Urinary bladder (tissue), 4 donors: ENCODE data around the gene ERG. TPM values are rescaled to one million over a fixed set of nuclear protein-coding genes. Genes with fewer than 3 reads are reported as not detected.

Experiments used
- DNase-seq: peaks from one replicate; pipeline ENCODE4 v3.0.0-alpha.2; 2015; ENCODE audit errors: extremely low spot score
- H3K27ac ChIP-seq: one replicate; pipeline ENCODE4 v1.5.1; 2013; ENCODE audit warnings: low read depth, mild to moderate bottlenecking, moderate library complexity
- H3K36me3 ChIP-seq: one replicate; pipeline ENCODE4 v1.6.1; 2013; ENCODE audit warnings: mild to moderate bottlenecking, moderate library complexity; ENCODE audit not compliant: insufficient read depth
- H3K4me1 ChIP-seq: one replicate; pipeline ENCODE4 v1.6.1; 2013; ENCODE audit warnings: mild to moderate bottlenecking, moderate library complexity; ENCODE audit not compliant: insufficient read depth
- H3K4me3 ChIP-seq: one replicate; pipeline ENCODE4 v1.5.1; 2013; ENCODE audit warnings: low read depth, low read length
- WGBS: extraction: QIAGEN DNeasy Blood & Tissue Kit; methylation state at CpG from one replicate; pipeline ENCODE4 v1.1.7; 2013; 5-methylcytosine and 5-hydroxymethylcytosine counted together
- polyA plus RNA-seq: library from polyadenylated mRNA; stranded (reverse); fragments of 200-250 nt; gene quantifications from one replicate; pipeline ENCODE4 v1.2.3, GENCODE V29; 2013
- total RNA-seq: library from RNA; depleted of rRNA; stranded (reverse); fragments of >200 nt; gene quantifications from one replicate; pipeline ENCODE4 v1.2.3, GENCODE V29; 2014
- donor health status: healthy with polysubstance abuse.
- donor health status: healthy.

The ERG gene
- total and polyA plus RNA-seq, 2 donors, result 13.5 to 17.1 TPM

DNA sequence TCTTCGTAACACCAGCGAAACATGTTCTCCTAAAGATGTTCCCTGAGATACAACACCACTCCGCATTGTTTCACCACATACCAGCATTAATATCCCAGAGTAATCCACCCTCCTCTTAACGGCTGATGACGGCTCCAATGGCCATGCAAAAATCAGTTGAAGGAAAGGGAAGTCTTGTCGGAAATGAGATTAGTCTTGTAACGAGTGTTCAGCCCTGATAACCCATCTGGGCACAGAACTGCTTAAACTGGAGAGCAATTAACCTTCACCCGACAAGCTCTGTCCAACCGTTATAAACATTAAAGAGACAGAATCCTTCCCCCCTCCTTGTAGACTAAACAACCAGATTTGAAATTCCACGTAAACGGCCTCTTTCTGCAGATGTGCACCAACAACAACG, 21.9 kb downstream of the ERG start:
- no peaks in the 10 kb centered on the region for H3K4me1 ChIP-seq
- no peak overlapping the region for H3K4me3 ChIP-seq
- DNase-seq, result no peak
- WGBS, result 21% methylated on average over 12 of the region's 12 CpGs
- H3K36me3 ChIP-seq, result no peaks in the 10 kb centered on the region
- no peak overlapping the region for H3K27ac ChIP-seq

DNA sequence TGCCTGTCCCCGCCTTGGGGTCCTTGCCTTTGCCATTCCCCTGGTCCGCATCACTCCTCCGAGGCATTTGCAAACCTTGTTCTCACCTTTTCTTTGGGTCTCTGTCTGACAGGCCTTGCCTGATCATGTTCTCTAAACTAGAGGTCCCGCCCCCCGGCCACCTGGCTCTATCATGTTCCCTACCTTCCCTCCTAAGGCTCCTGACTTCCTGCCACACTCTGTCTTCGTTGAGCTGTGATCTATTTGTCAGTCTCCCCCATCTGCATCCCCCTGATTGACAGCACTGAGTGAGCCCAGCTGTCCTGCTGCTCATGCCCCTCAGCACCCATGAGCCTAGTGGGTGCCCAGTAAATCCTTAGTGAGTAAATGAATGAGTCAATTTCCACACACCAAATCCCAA, 22.8 kb downstream of the ERG start:
- DNase-seq, result no peak
- Histone ChIP-seq H3K27ac (no peak overlapping the region), H3K36me3 (no peaks in the 10 kb centered on the region), H3K4me3 (no peak overlapping the region), H3K4me1 (no peaks in the 10 kb centered on the region)
- WGBS, result 71% methylated on average over 6 of the region's 6 CpGs

DNA sequence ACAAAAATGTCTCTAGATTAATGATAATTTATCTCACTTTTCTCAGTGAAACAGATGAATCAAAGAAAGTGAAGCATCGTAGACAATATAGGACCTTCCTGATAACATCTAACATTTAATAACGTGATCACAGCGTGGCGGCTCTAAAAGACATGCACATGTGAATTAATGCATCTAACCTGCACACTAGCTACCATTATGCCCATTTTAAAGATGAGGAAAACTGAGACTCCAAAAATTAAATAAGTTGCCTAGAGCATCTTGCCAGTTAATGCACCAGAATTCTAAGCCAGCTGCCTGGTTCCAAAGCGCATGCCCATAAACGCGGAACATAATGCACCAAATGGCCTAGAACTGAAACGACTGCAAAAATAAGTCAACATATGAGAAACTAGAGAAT, 23.5 kb downstream of the ERG start:
- 92% methylated on average over 8 of the region's 8 CpGs for WGBS
- H3K4me3 ChIP-seq, result no peak overlapping the region
- H3K36me3 ChIP-seq, result no peaks in the 10 kb centered on the region
- DNase-seq, result no peak
- no peak overlapping the region for H3K27ac ChIP-seq
- no peaks in the 10 kb centered on the region for H3K4me1 ChIP-seq

DNA sequence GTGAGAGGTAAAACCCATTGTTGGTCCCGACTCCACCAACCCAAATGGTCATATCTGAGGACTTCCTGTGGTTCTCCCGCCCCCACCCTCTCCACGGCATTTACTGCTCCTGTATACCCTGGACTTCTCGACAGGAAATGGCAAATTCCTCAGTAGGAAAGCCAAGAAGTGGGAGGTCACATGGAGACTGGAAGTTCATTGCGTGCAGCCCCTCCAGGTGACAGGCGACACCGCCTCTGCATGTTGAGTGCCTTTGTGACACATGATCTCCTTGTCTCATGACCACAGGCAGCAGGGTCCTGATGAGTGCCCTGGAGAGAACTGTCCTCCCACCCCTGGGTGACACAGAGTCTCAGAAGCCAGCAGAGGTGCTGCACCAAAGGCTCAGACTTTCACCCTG, 24.2 kb downstream of the ERG start:
- Histone ChIP-seq H3K27ac (no peak overlapping the region), H3K4me1 (no peaks in the 10 kb centered on the region)
- 57% methylated on average over 7 of the region's 7 CpGs for WGBS

DNA sequence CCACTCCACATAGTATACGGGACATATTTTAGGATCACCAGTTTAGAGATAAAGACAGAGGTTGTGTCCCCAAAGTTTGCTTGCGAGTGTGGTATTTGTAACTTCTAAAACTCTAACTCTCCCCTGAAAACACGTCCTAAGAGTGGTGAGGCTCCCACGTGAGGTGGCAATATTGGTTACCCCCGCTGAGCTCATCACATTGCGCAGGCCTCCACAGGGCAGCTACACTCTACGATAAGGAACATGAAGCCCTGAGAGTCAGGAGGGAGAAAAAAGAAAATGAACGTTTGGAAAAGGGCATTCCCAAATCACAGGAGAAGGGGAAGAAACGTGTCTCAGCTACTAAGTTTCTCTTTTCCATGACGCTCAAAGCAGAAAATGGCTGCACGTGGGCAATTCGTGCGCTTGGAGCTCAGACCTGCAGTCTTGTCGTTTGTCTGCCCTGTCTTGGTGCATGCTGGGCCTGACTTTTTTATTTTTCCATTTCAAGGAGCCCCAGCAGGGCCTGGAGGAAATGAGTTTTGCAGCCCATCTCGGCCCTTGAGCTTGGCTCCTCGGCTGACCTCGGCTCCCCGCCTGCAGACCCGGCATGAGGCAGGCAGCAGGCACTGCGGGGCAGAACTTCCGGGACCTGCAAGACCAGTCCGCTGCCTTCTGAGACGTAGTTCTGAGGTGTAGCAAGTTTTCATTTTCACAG, 25.7 kb downstream of the ERG start:
- WGBS, result 68% methylated on average over 23 of the region's 23 CpGs
- Histone ChIP-seq H3K27ac (no peak overlapping the region), H3K4me1 (no peaks in the 10 kb centered on the region), H3K4me3 (no peak overlapping the region), H3K36me3 (no peaks in the 10 kb centered on the region)
- DNase-seq, result no peak

More for the DNA sequence above, 24.2 kb downstream of the ERG start:
- Histone ChIP-seq H3K36me3 (no peaks in the 10 kb centered on the region), H3K4me3 (no peak overlapping the region)
- DNase-seq, result no peak

DNA sequence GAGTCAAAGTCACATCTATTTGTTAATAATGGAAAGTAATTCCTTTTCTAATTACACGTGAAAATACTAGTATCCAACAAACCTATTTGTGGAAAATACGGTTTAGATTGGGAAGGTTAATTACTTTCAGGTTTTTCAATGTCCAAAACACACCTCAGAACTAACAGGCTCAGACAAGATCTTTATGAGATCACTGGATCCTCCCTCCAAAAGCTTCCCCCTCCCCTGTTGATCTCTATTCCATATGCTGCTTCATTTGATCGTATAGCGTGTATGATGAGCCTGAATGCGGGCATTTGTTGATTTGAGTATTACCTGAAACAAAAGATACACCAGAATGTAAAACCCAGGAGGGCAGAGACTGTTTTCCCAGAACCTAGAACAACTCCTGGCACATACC, 26.5 kb downstream of the ERG start:
- H3K4me3 ChIP-seq, result no peak overlapping the region
- no peaks in the 10 kb centered on the region for H3K36me3 ChIP-seq
- H3K27ac ChIP-seq, result no peak overlapping the region
- H3K4me1 ChIP-seq, result no peaks in the 10 kb centered on the region
- 81% methylated on average over 5 of the region's 5 CpGs for WGBS
- no peak for DNase-seq

DNA sequence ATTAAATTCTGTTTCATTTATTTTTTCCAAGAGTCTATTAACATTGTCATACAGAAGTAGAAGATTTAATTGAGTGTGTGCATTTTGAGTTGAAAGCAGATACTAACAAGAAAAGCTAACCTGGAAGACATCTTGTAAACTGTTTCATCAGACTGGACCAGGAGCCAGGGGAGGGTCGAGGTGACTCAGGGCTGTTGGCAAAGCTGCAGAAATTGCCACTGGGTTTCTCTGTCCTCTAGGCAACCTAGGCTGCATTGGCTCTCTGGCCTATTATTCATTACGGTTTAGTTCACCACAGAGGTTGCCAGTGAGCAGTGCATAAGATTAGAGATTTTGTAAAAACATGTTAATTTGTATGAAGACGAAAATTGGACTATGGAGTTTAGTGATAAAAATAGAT, 27.5 kb downstream of the ERG start:
- Histone ChIP-seq H3K36me3 (no peaks in the 10 kb centered on the region), H3K4me3 (no peak overlapping the region), H3K4me1 (no peaks in the 10 kb centered on the region), H3K27ac (no peak overlapping the region)
- 50% methylated on average over 3 of the region's 3 CpGs for WGBS
- DNase-seq, result no peak

DNA sequence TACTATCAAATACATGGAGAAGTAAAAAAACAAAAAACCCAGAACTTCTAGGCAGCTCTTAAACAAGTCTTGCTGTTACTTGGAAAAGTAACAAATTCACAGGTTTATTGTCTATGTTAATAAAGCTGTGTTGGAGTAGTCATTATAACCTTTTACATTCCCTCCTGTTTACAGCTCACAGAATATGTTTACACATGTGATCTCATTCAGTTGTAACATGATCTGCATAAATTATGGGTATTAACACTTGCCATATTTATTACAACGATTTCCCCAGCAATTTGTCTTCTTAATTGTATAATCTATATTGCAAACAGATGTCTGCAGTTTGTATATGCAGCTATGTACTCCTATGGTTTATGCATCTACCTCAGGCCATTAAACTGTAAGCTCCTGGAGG, 28.6 kb downstream of the ERG start:
- H3K36me3 ChIP-seq, result no peaks in the 10 kb centered on the region
- no peak overlapping the region for H3K27ac ChIP-seq
- DNase-seq, result no peak
- no peak overlapping the region for H3K4me3 ChIP-seq
- H3K4me1 ChIP-seq, result no peaks in the 10 kb centered on the region
- WGBS, result 29% methylated on average over 1 of the region's 1 CpG

DNA sequence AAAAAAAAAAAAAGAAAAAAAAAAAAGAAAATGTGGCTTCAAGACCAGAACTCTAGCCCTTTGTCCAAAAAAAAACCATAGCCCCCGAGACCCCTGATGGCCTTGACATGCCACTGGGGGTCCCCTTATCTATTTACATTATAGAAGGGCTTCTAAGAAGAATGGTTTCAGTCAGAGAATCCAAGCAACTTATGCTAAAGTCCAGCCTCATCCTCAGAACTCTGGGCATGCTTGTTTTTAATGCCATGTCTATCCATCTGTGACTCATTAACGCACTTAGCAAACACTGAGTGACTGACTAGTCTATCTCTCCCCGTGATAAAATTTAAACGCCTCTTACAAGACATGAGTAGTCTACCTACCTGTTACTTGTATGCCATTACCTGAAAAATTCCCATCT, 29.3 kb downstream of the ERG start:
- Histone ChIP-seq H3K4me3 (no peak overlapping the region), H3K36me3 (no peaks in the 10 kb centered on the region), H3K4me1 (no peaks in the 10 kb centered on the region), H3K27ac (no peak overlapping the region)
- WGBS, result 54% methylated on average over 4 of the region's 4 CpGs
- no peak for DNase-seq

DNA sequence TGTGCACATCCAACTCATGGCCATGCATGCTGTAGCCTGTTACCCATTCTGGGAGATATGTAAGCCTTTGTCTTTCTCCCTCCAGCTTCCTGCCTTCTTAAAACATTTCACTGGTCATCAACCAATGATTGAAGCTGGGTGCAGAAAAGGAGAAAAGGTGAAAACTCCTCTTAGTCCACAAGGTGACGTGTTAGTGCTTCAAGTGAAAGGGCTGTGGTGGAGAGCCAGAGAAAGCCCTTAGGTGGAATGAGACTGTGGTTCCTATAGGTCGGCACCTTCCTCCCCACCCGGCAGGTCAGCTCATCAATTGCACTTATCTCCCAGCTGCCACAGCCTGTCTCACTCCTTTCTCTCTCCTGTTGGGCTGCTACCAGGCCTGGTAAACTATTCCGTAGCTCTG, 30.4 kb downstream of the ERG start:
- Histone ChIP-seq H3K36me3 (no peaks in the 10 kb centered on the region), H3K27ac (no peak overlapping the region), H3K4me1 (no peaks in the 10 kb centered on the region), H3K4me3 (no peak overlapping the region)
- WGBS, result 75% methylated on average over 4 of the region's 4 CpGs
- no peak for DNase-seq

DNA sequence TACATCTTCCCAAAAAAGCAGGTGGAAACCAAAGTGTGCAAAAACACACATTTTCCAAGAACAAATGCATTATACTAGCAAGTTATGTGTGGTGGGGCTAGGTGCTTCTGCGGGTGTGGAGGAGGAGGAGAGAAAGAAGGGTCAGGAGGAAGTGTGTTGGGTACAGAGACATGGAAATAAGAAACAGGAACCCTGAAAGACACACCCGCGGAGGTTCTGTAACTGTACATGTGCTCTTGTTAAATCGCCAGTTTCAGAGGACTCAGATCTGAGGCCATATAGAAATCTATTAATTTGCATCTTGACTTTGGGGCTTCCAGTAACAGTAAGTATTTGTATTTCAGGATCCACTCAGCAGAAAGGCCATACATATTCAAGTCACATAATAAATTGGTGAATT, 30.9 kb downstream of the ERG start:
- Histone ChIP-seq H3K4me1 (no peaks in the 10 kb centered on the region), H3K27ac (no peak overlapping the region), H3K4me3 (no peak overlapping the region), H3K36me3 (no peaks in the 10 kb centered on the region)
- DNase-seq, result no peak
- 83% methylated on average over 4 of the region's 4 CpGs for WGBS

DNA sequence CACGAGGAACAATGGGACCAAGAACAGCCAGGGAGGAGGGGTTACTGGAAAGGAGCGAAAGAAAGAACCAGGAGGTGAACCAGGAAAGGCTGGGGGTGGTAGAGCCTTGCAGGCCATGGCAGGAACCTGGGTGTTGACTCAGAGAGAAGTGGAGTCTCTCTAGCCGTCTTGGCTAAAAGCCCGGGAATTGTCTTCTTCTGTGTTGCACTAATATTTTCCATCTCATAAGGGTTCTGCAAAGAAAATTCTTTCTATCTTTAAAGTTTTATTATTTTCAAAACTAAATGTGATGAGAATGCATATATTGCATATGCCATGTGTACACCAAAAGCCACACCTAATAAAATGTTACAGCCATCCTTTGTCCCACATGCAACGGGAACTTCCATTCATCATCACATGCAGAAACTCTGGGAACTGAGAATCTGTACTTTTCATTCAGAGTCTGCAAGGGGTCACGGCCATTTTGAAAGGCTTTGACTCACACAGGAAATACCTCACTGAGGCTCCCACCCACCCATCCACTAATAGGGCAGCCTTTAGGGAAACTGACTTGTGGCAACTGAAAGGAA, 38.0 kb downstream of the ERG start:
- WGBS, result 69% methylated on average over 6 of the region's 6 CpGs
- Histone ChIP-seq H3K27ac (no peak overlapping the region), H3K4me1 (no peaks in the 10 kb centered on the region), H3K36me3 (no peaks in the 10 kb centered on the region), H3K4me3 (no peak overlapping the region)
- no peak for DNase-seq

DNA sequence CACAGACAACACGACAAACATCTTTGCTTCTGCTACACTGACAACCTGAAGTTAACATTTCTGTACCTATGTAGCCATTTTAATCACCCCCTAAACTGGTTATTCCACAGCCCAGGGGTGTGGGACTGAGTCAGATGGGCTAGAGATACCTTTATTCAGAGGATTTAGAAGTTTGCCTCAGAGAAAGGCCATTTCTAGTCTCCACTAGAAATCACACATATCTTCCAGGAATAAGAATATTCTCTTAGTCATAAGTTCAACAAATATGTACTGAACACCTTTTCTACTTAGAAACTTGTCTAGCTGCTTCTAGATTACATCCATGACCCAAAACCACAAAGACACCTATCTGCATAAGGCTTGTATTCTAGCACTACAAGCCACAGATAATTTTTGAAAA, 38.8 kb downstream of the ERG start:
- H3K4me3 ChIP-seq, result no peak overlapping the region
- H3K4me1 ChIP-seq, result no peaks in the 10 kb centered on the region
- DNase-seq, result no peak
- H3K36me3 ChIP-seq, result no peaks in the 10 kb centered on the region
- WGBS, result 86% methylated on average over 1 of the region's 1 CpG
- H3K27ac ChIP-seq, result no peak overlapping the region

DNA sequence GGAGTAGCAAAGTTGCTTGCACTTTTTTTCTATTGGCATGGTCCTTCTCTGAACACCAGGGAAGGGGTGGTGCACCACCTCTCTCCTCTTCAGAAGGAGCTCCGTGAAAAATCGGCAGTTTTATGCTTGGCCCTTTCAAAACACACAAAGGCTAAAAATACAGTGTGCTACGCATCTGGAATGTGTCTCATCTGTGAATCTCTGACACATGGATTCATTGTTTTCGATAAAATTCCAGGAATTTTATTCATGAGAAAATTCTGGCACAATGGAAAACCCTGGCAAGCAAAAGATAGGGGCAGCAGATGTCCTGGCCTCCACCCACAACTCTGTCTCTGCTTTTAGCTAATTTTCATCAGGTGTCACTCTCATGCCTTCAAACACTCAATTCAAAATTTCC, 42.9 kb downstream of the ERG start:
- H3K27ac ChIP-seq, result no peak overlapping the region
- no peak for DNase-seq
- WGBS, result 42% methylated on average over 4 of the region's 4 CpGs
- no peaks in the 10 kb centered on the region for H3K4me1 ChIP-seq
- no peaks in the 10 kb centered on the region for H3K36me3 ChIP-seq
- H3K4me3 ChIP-seq, result no peak overlapping the region

DNA sequence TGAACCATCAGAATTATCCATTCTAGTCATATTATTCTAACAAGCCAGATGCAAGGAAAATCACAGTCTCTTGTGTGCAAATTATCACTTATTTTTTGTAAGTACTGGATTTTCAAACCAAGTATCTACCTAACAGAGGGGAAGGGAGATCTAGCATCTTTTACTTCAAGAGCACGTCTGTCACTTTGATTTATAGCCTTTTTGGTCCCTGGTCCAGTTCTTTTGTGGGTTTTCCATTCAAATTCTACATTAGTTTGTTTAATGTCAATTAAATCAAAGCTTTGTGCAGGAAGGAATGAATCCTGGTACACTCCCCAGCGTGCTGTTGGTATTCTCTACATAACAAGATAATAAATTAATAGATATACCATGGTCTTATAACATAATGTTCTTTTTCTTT, 43.6 kb downstream of the ERG start:
- no peak for DNase-seq
- no peak overlapping the region for H3K27ac ChIP-seq
- no peaks in the 10 kb centered on the region for H3K4me1 ChIP-seq
- no peak overlapping the region for H3K4me3 ChIP-seq
- H3K36me3 ChIP-seq, result no peaks in the 10 kb centered on the region
- WGBS, result 87% methylated on average over 2 of the region's 2 CpGs
